Gastrocnemius medialis (tissue), 4 donors: ENCODE data around the gene RNU6-1. TPM values are rescaled to one million over a fixed set of nuclear protein-coding genes. Genes with fewer than 3 reads are reported as not detected.

ENCODE experiments used
- ATAC-seq, 2 donors: fragments of 150-250 bp; one replicate each; pipeline ENCODE4 v1.9.1; 2016
- DNase-seq, 2 donors: peaks; one replicate each; pipeline ENCODE4 v3.0.0-alpha.2; 2019
- H3K27ac ChIP-seq, 4 donors: fragments of 200-600 bp; sonication (generic); 1 replicate in 1 of 4; 2 replicates in 3 of 4; pipeline ENCODE4 v1.5.1; 2016 to 2018; ENCODE audit warnings: mild to moderate bottlenecking in 2 of 4, moderate library complexity in 1 of 4
- H3K27me3 ChIP-seq, 3 donors: fragments of 200-600 bp; sonication (generic) in 2 of 3; 1 replicate in 1 of 3; 2 replicates in 2 of 3; pipeline versions ENCODE4 v1.5.1 to v1.6.0; 2016 to 2019; ENCODE audit warnings: mild to moderate bottlenecking in 1 of 3, moderate library complexity in 1 of 3
- H3K36me3 ChIP-seq, 2 donors: fragments of 200-600 bp; sonication (generic) in 1 of 2; one replicate each; pipeline ENCODE4 v1.5.1; 2017 to 2018
- H3K4me1 ChIP-seq, 2 donors: fragments of 200-600 bp; sonication (generic) in 1 of 2; one replicate each; pipeline ENCODE4 v1.5.1; 2016 to 2017; ENCODE audit warnings: mild to moderate bottlenecking in 2 of 2
- H3K4me3 ChIP-seq, 4 donors: fragments of 200-600 bp; sonication (generic) in 3 of 4; 1 replicate in 1 of 4; 2 replicates in 3 of 4; pipeline ENCODE4 v1.5.1; 2016 to 2019; ENCODE audit warnings: mild to moderate bottlenecking in 2 of 4
- H3K9me3 ChIP-seq, 3 donors: fragments of 200-600 bp; sonication (generic) in 2 of 3; 1 replicate in 1 of 3; 2 replicates in 2 of 3; pipeline ENCODE4 v1.5.1; 2016 to 2019
- CTCF ChIP-seq, 5 experiments: fragments of 450-650 bp in 3 of 5; fragments of 200-600 bp in 2 of 5; sonication (generic) in 2 of 5; IDR thresholded peaks in 4 of 5; conservative IDR thresholded peaks in 1 of 5; 1 replicate in 4 of 5; 2 replicates in 1 of 5; pipeline ENCODE4 v1.5.1; 2016 to 2019; ENCODE audit warnings: antibody characterized with exemption in 5 of 5, mild to moderate bottlenecking in 3 of 5, moderate library complexity in 3 of 5
- POLR2A ChIP-seq, 2 donors: fragments of 450-650 bp; IDR thresholded peaks; one replicate each; pipeline ENCODE4 v1.6.1; 2017; ENCODE audit warnings: antibody characterized with exemption in 2 of 2, mild to moderate bottlenecking in 2 of 2, moderate library complexity in 2 of 2
- in situ Hi-C, 4 donors: fragments of 200-750 bp; cut with MboI; loops; one replicate each; pipeline versions ENCODE4 v1.15.0 to v1.8.0; 2017; ENCODE audit warnings: low sequenced_read_pairs in 4 of 4
- intact Hi-C: fragments of 100-400 bp; cut with DNase I; formaldehyde crosslinking; loops from one replicate; pipeline ENCODE4 v1.15.1; 2023; ENCODE audit warnings: low total_unique reads
- total RNA-seq, 4 donors: library from RNA; depleted of rRNA; stranded (reverse); fragments of >200 nt; gene quantifications; one replicate each; pipeline versions ENCODE4 v1.1.0 to v1.2.3, GENCODE V29; 2016

The RNU6-1 gene
- total RNA-seq, 4 donors from 2014 or later = not detected

GRCh38 chr15:67850994-67851571 lies 11.2 kb upstream of the RNU6-1 start:
- Histone ChIP-seq H3K27me3 (no peaks in the 10 kb centered on the region), H3K27ac (no peak overlapping the region), H3K4me3 (no peak overlapping the region), H3K4me1 (no peaks in the 10 kb centered on the region), H3K36me3 (no peaks in the 10 kb centered on the region), H3K9me3 (no peaks in the 10 kb centered on the region)
- in situ Hi-C loops = loop anchor here in 3 of 4 donors (25.0 kb wide), 1 partner anchor 211 kb away; the partner anchor contains the start of gene PIAS1 (in 3 of the 3)
- no peak for DNase-seq
- ATAC-seq = no peak
- TF ChIP-seq POLR2A (IDR thresholded peaks at IDR 0.05) = no peak
- TF ChIP-seq CTCF (IDR thresholded peaks at IDR 0.05 in 4 of 5, conservative IDR thresholded peaks at IDR 0.05 in 1 of 5) = no peak
- intact Hi-C loops = no loop called here

DNA sequence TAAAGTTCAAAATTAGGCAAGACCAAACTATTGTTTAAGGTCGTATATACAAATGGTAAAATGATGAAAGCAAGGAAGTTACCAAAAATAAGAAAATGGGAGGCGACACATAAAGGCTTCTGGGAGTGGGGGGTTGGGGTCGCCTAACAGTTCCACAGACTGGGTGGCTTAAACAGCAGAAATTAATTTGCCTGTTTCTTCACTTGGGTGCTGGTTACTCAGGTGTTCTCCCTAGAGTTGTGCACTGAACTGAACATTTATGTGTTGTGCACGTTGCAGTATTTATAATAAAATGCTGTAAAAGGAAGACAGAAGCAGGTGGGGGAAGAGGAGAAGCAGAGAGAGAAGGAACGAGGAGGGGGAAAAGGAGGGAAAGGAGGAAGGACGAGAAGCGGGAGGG lies 10.5 kb upstream of the RNU6-1 start:
- H3K27ac ChIP-seq = no peak overlapping the region
- H3K9me3 ChIP-seq = no peaks in the 10 kb centered on the region
- ATAC-seq (no peak), DNase-seq (no peak)
- no peaks in the 10 kb centered on the region for H3K36me3 ChIP-seq
- no peaks in the 10 kb centered on the region for H3K27me3 ChIP-seq
- TF ChIP-seq CTCF (IDR thresholded peaks at IDR 0.05 in 4 of 5, conservative IDR thresholded peaks at IDR 0.05 in 1 of 5) = no peak
- TF ChIP-seq POLR2A (IDR thresholded peaks at IDR 0.05) = no peak
- no peak overlapping the region for H3K4me3 ChIP-seq
- intact Hi-C loops = no loop called here
- no peaks in the 10 kb centered on the region for H3K4me1 ChIP-seq
- in situ Hi-C loops = loop anchor here in 3 of 4 donors (25.0 kb wide), 1 partner anchor 212 kb away; the partner anchor contains the start of gene PIAS1 (in 3 of the 3)

DNA sequence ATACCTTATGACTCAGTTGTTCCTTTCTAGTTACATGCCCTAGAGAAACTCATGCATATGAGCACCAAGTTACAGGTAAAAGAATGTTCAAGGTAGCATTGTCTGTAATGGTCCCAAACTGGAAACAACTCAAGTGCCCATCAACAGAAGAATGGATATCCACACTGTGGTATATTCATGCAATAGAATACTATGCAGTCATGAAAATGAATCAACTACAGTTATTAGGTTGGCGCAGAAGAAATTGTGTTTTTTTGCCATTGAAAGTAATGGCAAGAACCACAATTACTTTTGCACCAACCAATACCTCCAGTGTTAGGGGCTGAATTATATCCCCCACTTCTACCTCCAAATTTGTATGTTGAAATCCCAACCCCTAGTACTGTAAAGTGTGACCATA lies 9.7 kb upstream of the RNU6-1 start:
- H3K27me3 ChIP-seq = no peaks in the 10 kb centered on the region
- no peaks in the 10 kb centered on the region for H3K4me1 ChIP-seq
- H3K36me3 ChIP-seq = no peaks in the 10 kb centered on the region
- in situ Hi-C loops (loop anchor here in 2 of 4 donors (25.0 kb wide), 2 partner anchors 312 to 912 kb away; partner anchors contain the start of gene MAP2K5 (in 1 of the 2)), intact Hi-C loops (no loop called here)
- TF ChIP-seq POLR2A (IDR thresholded peaks at IDR 0.05) = no peak
- TF ChIP-seq CTCF (IDR thresholded peaks at IDR 0.05 in 4 of 5, conservative IDR thresholded peaks at IDR 0.05 in 1 of 5) = no peak
- H3K27ac ChIP-seq = no peak overlapping the region
- H3K4me3 ChIP-seq = no peak overlapping the region
- H3K9me3 ChIP-seq = no peaks in the 10 kb centered on the region
- ATAC-seq = no peak
- no peak for DNase-seq

GRCh38 chr15:67845974-67846373 lies 6.1 kb upstream of the RNU6-1 start:
- H3K4me3 ChIP-seq = no peak overlapping the region
- H3K4me1 ChIP-seq = peaks cover 5 to 6% of the 10 kb centered on the region in 2 donors
- ATAC-seq = no peak
- H3K36me3 ChIP-seq = no peaks in the 10 kb centered on the region
- in situ Hi-C loops (loop anchor here in 2 of 4 donors (25.0 kb wide), 2 partner anchors 309 to 909 kb away; partner anchors contain the start of gene MAP2K5 (in 1 of the 2)), intact Hi-C loops (no loop called here)
- TF ChIP-seq CTCF (IDR thresholded peaks at IDR 0.05 in 4 of 5, conservative IDR thresholded peaks at IDR 0.05 in 1 of 5) (no peak), POLR2A (IDR thresholded peaks at IDR 0.05) (no peak)
- DNase-seq = no peak
- no peaks in the 10 kb centered on the region for H3K27me3 ChIP-seq
- no peaks in the 10 kb centered on the region for H3K9me3 ChIP-seq
- H3K27ac ChIP-seq = no peak overlapping the region
